K562 (cell line): ENCODE data around the gene GLIS2. TPM values are rescaled to one million over a fixed set of nuclear protein-coding genes. Genes with fewer than 3 reads are reported as not detected.
A peak's percentile ranks its signal among the peaks of the same experiment; 100 is the strongest.

Source experiments
- ARID1B ChIP-seq: fragments of 450-650 bp; IDR thresholded peaks from 2 replicates; pipeline ENCODE4 v1.6.1; 2016; ENCODE audit warnings: antibody characterized with exemption, mild to moderate bottlenecking, inconsistent platforms
- ARNT ChIP-seq, 2 experiments: fragments of 450-650 bp; IDR thresholded peaks; 2 replicates each; pipeline ENCODE4 v1.6.1; 2016; ENCODE audit warnings: mild to moderate bottlenecking in 1 of 2
- HSF4 ChIP-seq: fragments of 250-450 bp; sonication (Bioruptor Pico); IDR thresholded peaks from 2 replicates; pipeline ENCODE4 v2.1.2; 2022; ENCODE audit warnings: mild to moderate bottlenecking, moderate library complexity, borderline replicate concordance
- MAFG ChIP-seq: fragments of 450-650 bp; conservative IDR thresholded peaks from 2 replicates; pipeline ENCODE4 v1.6.1; 2016; ENCODE audit warnings: missing genetic modification characterization, missing compliant biosample characterization
- MYNN ChIP-seq, 2 experiments: sonication (generic); formaldehyde crosslinking in 1 of 2; IDR thresholded peaks; 2 replicates each; pipeline versions ENCODE4 v1.5.0 to v1.6.1; 2016 to 2020; ENCODE audit warnings: antibody characterized with exemption in 1 of 2, missing genetic modification reagents in 1 of 2
- NR2C2 ChIP-seq, 2 experiments: fragments of 200-800 bp in 1 of 2; sonication (Bioruptor generic) in 1 of 2; sonication (generic) in 1 of 2; formaldehyde crosslinking in 1 of 2; IDR thresholded peaks; 2 replicates each; pipeline versions ENCODE4 v1.6.1 to v1.8.0; 2016 to 2022; ENCODE audit warnings: mild to moderate bottlenecking in 1 of 2, missing compliant biosample characterization in 1 of 2, missing genetic modification characterization in 1 of 2, missing genetic modification reagents in 1 of 2
- NR3C1 ChIP-seq: sonication (generic); formaldehyde crosslinking; IDR thresholded peaks from 2 replicates; pipeline ENCODE4 v1.8.1; 2022; ENCODE audit warnings: missing genetic modification reagents
- RFX1 ChIP-seq: fragments of 450-650 bp; IDR thresholded peaks from 2 replicates; pipeline ENCODE4 v1.6.1; 2016; ENCODE audit warnings: mild to moderate bottlenecking, moderate library complexity
- RNF2 ChIP-seq: sonication (generic); IDR thresholded peaks from 2 replicates; pipeline ENCODE4 v1.6.1; 2016
- SP1 ChIP-seq: sonication (generic); formaldehyde crosslinking; IDR thresholded peaks from 2 replicates; pipeline ENCODE4 v1.8.1; 2022; ENCODE audit warnings: mild to moderate bottlenecking, missing genetic modification reagents
- ZFX ChIP-seq: sonication (generic); formaldehyde crosslinking; IDR thresholded peaks from 2 replicates; pipeline ENCODE4 v1.8.0; 2022; ENCODE audit warnings: mild to moderate bottlenecking, missing genetic modification reagents, moderate library complexity
- ZNF644 ChIP-seq: fragments of 200-800 bp; sonication (Bioruptor generic); IDR thresholded peaks from 2 replicates; pipeline ENCODE4 v1.6.1; 2016; ENCODE audit warnings: low read depth, missing genetic modification characterization, missing compliant biosample characterization
- polyA plus RNA-seq, 8 experiments: library from polyadenylated mRNA; depleted of rRNA in 4 of 8; stranded (reverse) in 5 of 8; unstranded in 3 of 8; fragments of >200 nt; fragmentation: Nextera tagmentation in 2 of 8; fragmentation: Illumina TruSeq in 1 of 8; extraction: Ambion mirVana in 2 of 8; extraction: Trizol in 1 of 8; gene quantifications; 2 replicates each; pipeline versions ENCODE4 v1.2.1 to v1.2.3, GENCODE V29; 2011 to 2014; ENCODE audit warnings: inconsistent platforms in 1 of 8, missing spikeins in 1 of 8
- total RNA-seq, 7 experiments: library from RNA; depleted of rRNA in 6 of 7; stranded (reverse); fragments of >200 nt in 6 of 7; fragmentation: Illumina TruSeq in 2 of 7; extraction: Trizol in 2 of 7; gene quantifications; 2 replicates each; pipeline versions ENCODE4 v1.2.1 to v1.2.3, GENCODE V29; 2011 to 2021; ENCODE audit warnings: low replicate concordance in 1 of 7
- TF ChIP-seq, protein P1 (sequence below): fragments of 250-450 bp; sonication (Bioruptor Pico); IDR thresholded peaks from 2 replicates; pipeline ENCODE4 v1.5.0; 2022; ENCODE audit warnings: mild to moderate bottlenecking
- TF ChIP-seq, protein P2 (sequence below): sonication (generic); formaldehyde crosslinking; IDR thresholded peaks from 2 replicates; pipeline ENCODE4 v1.9.0; 2022; ENCODE audit warnings: mild to moderate bottlenecking, missing genetic modification reagents
- TF ChIP-seq, protein P3 (sequence below): IDR thresholded peaks from 2 replicates; pipeline ENCODE4 v1.6.1; 2012; ENCODE audit warnings: low read depth, low read length, improper control_type of control experiment, borderline replicate concordance
- TF ChIP-seq, protein P4 (sequence below): fragments of 250-450 bp; sonication (Bioruptor Pico); IDR thresholded peaks from 2 replicates; pipeline ENCODE4 v1.5.0; 2021
- TF ChIP-seq, protein P5 (sequence below): fragments of 450-650 bp; formaldehyde crosslinking; IDR thresholded peaks from 2 replicates; pipeline ENCODE4 v1.4.0; 2020; ENCODE audit warnings: mild to moderate bottlenecking, moderate library complexity

GLIS2 gene
- total and polyA plus RNA-seq, 9 of the 15 experiments (the other 6 are each of a cell fraction or from before 2014, with no cell fraction given): 0.10 to 9.0 (median 0.57) TPM

DNA sequence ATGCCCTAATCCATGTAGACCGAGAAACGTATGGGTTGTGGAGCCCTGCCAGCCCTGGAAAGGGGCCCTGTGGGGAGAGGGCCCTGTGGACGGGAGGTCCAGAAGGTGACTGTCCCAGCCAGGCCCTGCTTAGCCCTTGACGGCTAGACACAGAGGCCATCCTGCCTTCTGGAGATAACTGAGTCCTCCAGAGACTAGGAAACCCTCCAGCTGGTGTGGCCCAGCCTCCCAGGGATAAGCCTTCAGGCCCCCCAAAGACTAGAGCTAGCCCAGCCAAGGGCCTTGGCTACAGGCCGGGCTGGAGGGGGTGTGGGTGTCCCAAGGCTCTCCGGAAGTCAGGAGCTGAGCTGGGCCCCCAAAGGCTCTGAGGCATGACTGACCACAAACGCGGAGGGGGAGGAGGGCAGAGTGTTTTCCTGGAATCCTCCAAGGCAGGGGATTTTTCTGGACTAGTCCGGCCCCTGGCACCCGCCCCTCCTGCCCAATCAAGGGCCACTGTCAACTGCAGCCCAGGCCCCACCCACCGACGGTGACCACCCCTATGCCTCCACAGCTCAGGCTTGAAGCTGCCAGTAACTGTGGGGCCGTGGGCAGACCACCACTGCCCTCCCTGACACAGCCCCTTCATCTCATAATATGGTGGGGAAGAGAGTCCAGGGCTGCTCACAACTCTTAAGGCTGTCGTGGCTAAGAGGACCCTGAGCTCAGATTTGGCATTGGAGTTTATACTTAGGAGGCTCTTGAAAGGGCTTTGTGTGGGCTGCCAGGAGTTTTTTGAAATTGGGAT, 54.9 kb downstream of the GLIS2 start (continued):
- TF ChIP-seq NR2C2 (CRISPR knock-in tag; IDR thresholded peaks at IDR 0.05) (no peak), NR2C2 (tag; IDR thresholded peaks at IDR 0.05) (no peak), ZFX (peak; percentile 38), ARNT (IDR thresholded peaks at IDR 0.05) (no peak), HSF4 (CRISPR knock-in tag) (no peak), NR3C1 (CRISPR knock-in tag) (no peak), MYNN (IDR thresholded peaks at IDR 0.05) (0 out of 2 replicates have a peak, but pooled peaks have one; percentile 44), MYNN (CRISPR knock-in tag; IDR thresholded peaks at IDR 0.05) (no peak), SP1 (CRISPR knock-in tag) (no peak), MAFG (tag) (no peak), RFX1 (no peak), ZNF644 (tag) (no peak), RNF2 (peak; percentile 73; the same call in 1 of the 2 replicates), ARID1B (peak; percentile 62)
- TF ChIP-seq, protein P1, sequence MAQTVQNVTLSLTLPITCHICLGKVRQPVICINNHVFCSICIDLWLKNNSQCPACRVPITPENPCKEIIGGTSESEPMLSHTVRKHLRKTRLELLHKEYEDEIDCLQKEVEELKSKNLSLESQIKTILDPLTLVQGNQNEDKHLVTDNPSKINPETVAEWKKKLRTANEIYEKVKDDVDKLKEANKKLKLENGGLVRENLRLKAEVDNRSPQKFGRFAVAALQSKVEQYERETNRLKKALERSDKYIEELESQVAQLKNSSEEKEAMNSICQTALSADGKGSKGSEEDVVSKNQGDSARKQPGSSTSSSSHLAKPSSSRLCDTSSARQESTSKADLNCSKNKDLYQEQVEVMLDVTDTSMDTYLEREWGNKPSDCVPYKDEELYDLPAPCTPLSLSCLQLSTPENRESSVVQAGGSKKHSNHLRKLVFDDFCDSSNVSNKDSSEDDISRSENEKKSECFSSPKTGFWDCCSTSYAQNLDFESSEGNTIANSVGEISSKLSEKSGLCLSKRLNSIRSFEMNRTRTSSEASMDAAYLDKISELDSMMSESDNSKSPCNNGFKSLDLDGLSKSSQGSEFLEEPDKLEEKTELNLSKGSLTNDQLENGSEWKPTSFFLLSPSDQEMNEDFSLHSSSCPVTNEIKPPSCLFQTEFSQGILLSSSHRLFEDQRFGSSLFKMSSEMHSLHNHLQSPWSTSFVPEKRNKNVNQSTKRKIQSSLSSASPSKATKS (CRISPR knock-in tag): no peak
- TF ChIP-seq, protein P2, sequence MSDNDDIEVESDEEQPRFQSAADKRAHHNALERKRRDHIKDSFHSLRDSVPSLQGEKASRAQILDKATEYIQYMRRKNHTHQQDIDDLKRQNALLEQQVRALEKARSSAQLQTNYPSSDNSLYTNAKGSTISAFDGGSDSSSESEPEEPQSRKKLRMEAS (CRISPR knock-in tag): no peak
- TF ChIP-seq, protein P3, sequence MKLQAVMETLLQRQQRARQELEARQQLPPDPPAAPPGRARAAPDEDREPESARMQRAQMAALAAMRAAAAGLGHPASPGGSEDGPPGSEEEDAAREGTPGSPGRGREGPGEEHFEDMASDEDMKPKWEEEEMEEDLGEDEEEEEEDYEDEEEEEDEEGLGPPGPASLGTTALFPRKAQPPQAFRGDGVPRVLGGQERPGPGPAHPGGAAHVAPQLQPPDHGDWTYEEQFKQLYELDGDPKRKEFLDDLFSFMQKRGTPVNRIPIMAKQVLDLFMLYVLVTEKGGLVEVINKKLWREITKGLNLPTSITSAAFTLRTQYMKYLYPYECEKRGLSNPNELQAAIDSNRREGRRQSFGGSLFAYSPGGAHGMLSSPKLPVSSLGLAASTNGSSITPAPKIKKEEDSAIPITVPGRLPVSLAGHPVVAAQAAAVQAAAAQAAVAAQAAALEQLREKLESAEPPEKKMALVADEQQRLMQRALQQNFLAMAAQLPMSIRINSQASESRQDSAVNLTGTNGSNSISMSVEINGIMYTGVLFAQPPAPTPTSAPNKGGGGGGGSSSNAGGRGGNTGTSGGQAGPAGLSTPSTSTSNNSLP: no peak
- TF ChIP-seq, protein P4, sequence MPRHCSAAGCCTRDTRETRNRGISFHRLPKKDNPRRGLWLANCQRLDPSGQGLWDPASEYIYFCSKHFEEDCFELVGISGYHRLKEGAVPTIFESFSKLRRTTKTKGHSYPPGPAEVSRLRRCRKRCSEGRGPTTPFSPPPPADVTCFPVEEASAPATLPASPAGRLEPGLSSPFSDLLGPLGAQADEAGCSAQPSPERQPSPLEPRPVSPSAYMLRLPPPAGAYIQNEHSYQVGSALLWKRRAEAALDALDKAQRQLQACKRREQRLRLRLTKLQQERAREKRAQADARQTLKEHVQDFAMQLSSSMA: no peak
- TF ChIP-seq, protein P5, sequence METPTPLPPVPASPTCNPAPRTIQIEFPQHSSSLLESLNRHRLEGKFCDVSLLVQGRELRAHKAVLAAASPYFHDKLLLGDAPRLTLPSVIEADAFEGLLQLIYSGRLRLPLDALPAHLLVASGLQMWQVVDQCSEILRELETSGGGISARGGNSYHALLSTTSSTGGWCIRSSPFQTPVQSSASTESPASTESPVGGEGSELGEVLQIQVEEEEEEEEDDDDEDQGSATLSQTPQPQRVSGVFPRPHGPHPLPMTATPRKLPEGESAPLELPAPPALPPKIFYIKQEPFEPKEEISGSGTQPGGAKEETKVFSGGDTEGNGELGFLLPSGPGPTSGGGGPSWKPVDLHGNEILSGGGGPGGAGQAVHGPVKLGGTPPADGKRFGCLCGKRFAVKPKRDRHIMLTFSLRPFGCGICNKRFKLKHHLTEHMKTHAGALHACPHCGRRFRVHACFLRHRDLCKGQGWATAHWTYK (CRISPR knock-in tag): 0 out of 2 replicates have a peak, but pooled peaks have one; percentile 49
